ENCODE results near the gene ALDH1A2.

DNA sequence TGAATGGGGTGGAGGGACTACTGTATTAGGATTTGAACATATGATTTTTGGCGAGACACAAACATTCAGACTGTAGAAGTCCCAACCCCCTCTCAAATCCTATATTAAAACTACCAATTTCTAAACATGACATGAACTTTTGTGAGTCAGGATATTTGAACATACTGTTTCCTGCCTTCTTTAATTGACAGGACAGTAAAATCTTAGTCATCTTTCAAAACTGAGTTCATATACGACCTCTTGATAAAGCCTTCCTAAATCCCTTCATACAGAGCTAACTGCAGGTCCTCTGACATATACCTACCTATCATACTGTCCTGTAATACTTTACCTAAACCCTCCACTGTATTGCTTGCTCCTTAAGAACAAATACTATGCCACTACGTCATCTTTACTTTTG lies 23.5 kb downstream of the ALDH1A2 start:
- no peak for TF ChIP-seq CTCF (IDR thresholded peaks at IDR 0.05)
- no peak for TF ChIP-seq POLR2A (IDR thresholded peaks at IDR 0.05)
